Stomach (tissue), 4 donors: Measurements from ENCODE around the gene APBA1.

Experiments used
- CTCF ChIP-seq, 7 experiments: fragments of 450-650 bp in 4 of 7; fragments of 200-600 bp in 3 of 7; sonication (generic) in 3 of 7; IDR thresholded peaks; one replicate each; pipeline ENCODE4 v1.5.1; 2016 to 2019; ENCODE audit warnings: antibody characterized with exemption in 7 of 7, control low read depth in 2 of 7, mild to moderate bottlenecking in 1 of 7
- EP300 ChIP-seq: sonication (generic); formaldehyde crosslinking; IDR thresholded peaks from one replicate; pipeline ENCODE4 v1.6.1; 2017; ENCODE audit warnings: antibody characterized with exemption

GRCh38 chr9:69444021-69444420, 228.2 kb downstream of the APBA1 start:
- no peak for TF ChIP-seq CTCF (IDR thresholded peaks at IDR 0.05)
- no peak for TF ChIP-seq EP300
